ENCODE measurements around the gene PTPRM. TPM values are rescaled to one million over a fixed set of nuclear protein-coding genes. Genes with fewer than 3 reads are reported as not detected.

Gene PTPRM
- total RNA-seq, 1 experiment from 2014 or later: 6.2 TPM

DNA sequence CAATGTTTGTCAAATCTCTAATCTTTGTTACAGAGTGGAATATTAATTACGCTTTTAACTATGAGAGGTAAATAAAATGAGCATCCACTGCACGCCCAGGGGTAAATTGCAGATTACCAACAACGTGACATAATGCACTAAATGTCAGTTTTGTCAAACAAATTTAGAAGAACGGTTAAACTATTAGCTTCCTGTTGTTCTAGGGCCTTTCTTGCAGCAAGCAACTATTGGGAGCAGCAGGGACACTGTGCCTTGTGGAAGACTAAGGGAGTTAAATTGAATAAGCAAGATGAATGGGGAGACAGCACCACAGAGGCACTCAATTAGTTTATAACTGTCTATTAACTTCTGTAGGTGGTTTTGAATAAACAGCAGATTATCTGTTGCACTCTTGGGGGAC, 651.1 kb downstream of the PTPRM start:
- Histone ChIP-seq H2BK15ac (ENCODE audit: low read depth, low read length) (no peak overlapping the region), H2AFZ (ENCODE audit: low read length) (no peak overlapping the region), H3K14ac (ENCODE audit: insufficient read depth, low read length) (no peak overlapping the region), H2AK5ac (ENCODE audit: insufficient read length, low read length) (no peak overlapping the region), H4K91ac (ENCODE audit: insufficient read length, low read depth, low read length) (no peak overlapping the region), H2BK12ac (ENCODE audit: insufficient read length, low read depth, low read length) (no peak overlapping the region), H2BK20ac (ENCODE audit: low read depth, low read length, poor library complexity, severe bottlenecking) (no peak overlapping the region), H3K4me1 (ENCODE audit: insufficient read depth, low read length) (peaks cover 8% of the 10 kb centered on the region; the same call in 1 of the 2 replicates), H3T11ph (ENCODE audit: low read length) (no peak overlapping the region), H3K9ac (ENCODE audit: extremely low read depth, insufficient read length, low read length) (no peak overlapping the region), H2BK5ac (ENCODE audit: insufficient read length, low read length) (no peak overlapping the region), H3K79me1 (ENCODE audit: insufficient read depth, low read depth, low read length, poor library complexity, severe bottlenecking) (no peaks in the 10 kb centered on the region), H3K27ac (ENCODE audit: insufficient read length, low read depth, low read length) (no peak overlapping the region), H3K23me2 (ENCODE audit: insufficient read length, low read depth, low read length, poor library complexity, severe bottlenecking) (no peaks in the 10 kb centered on the region), H4K5ac (ENCODE audit: insufficient read length, low read depth, low read length) (no peak overlapping the region), H3K4ac (ENCODE audit: low read depth, low read length) (no peak overlapping the region), H2BK120ac (ENCODE audit: low read depth, low read length, poor library complexity, severe bottlenecking) (no peak overlapping the region), H4K20me1 (ENCODE audit: control insufficient read depth, insufficient read depth, insufficient read length) (no peaks in the 10 kb centered on the region), H3K56ac (ENCODE audit: insufficient read length, low read depth, low read length) (no peak overlapping the region), H3K27me3 (ENCODE audit: insufficient read depth, low read length) (no peaks in the 10 kb centered on the region), H4K8ac (replicated peaks; ENCODE audit: insufficient read length, low read depth, low read length) (no peak overlapping the region), H3K18ac (ENCODE audit: insufficient read length, low read depth, low read length) (no peak overlapping the region), H3K9me3 (ENCODE audit: control insufficient read depth, low read depth, low read length) (no peaks in the 10 kb centered on the region), H3K4me2 (ENCODE audit: insufficient read depth, insufficient read length, low read length) (no peak overlapping the region), H3K79me2 (ENCODE audit: insufficient read depth, low read length) (no peaks in the 10 kb centered on the region), H3K23ac (ENCODE audit: insufficient read length, low read depth, low read length) (no peak overlapping the region)
- Mint-ChIP-seq H3K4me3 (peak overlapping the region in 1 of 2 experiments; percentile 17; a peak in 1 of 5 replicates), H3K4me1 (peaks cover 42 to 53% of the 10 kb centered on the region in 2 experiments), H3K27me3 (ENCODE audit: low read depth) (no peaks in the 10 kb centered on the region), H3K9me3 (no peaks in the 10 kb centered on the region), H3K36me3 (ENCODE audit: insufficient read depth in 1 of 3, low read depth in 3 of 3) (no peaks in the 10 kb centered on the region), H3K27ac (peak overlapping the region in 2 of 3 experiments; percentile 14 to 51; a peak in 1 of 7 replicates)
- DNase-seq: no peak
- WGBS (ENCODE audit: extremely low coverage, insufficient read length, low lambda C conversion rate): no CpG with 5 or more reads among the region's 4 CpGs
- TF ChIP-seq, protein P1, sequence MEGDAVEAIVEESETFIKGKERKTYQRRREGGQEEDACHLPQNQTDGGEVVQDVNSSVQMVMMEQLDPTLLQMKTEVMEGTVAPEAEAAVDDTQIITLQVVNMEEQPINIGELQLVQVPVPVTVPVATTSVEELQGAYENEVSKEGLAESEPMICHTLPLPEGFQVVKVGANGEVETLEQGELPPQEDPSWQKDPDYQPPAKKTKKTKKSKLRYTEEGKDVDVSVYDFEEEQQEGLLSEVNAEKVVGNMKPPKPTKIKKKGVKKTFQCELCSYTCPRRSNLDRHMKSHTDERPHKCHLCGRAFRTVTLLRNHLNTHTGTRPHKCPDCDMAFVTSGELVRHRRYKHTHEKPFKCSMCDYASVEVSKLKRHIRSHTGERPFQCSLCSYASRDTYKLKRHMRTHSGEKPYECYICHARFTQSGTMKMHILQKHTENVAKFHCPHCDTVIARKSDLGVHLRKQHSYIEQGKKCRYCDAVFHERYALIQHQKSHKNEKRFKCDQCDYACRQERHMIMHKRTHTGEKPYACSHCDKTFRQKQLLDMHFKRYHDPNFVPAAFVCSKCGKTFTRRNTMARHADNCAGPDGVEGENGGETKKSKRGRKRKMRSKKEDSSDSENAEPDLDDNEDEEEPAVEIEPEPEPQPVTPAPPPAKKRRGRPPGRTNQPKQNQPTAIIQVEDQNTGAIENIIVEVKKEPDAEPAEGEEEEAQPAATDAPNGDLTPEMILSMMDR (conservative IDR thresholded peaks at IDR 0.05): no peak
